Measurements from ENCODE around the gene KRT8.
"Not testable (repeated sequence)": the region's sequence is repeated elsewhere in the genome, so short reads cannot be mapped to it uniquely, and the experiment has no call there.

KRT8 gene

DNA sequence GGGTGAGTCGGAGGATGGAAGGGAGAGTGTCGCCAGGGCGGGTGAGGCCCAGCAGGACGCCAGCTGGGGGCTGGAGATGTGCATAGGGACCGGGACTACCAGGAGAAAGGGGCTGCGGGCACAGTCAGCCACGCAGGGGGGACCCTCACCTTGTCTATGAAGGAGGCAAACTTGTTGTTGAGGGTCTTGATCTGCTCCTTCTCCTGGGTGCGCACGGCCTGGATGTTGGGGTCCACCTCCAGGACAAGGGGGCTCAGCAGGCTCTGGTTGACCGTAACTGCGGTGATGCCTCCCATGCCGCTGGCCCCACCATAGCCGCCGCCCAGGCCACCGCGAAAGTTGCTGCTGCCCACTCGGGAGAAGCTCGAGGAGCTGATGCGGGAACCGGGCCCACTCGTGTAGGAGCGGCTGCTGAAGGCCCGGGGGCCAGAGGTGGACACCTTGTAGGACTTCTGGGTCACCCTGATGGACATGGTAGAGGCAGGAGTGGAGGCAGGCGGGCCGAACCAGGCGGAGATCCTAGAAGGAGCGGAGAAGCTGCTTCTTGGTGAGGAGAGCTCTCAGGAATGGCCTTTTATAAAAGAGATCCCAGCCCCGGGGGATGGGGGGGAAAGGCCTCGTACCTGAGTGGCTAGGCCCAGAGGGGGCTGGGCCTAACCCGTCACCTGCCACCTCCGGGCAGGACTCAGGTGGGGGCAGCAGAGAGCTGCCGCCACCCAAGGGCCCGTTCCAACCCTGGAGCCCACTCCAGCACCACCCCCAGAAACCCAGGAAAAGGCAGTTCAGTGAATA is at the start of gene KRT8:
Gene KRT8 (minus strand): TSS at position 568 of the 792 bp plus-strand sequence. CDS start 95 bp downstream, at position 473.
- not testable (repeated sequence) for DNase-seq

DNA sequence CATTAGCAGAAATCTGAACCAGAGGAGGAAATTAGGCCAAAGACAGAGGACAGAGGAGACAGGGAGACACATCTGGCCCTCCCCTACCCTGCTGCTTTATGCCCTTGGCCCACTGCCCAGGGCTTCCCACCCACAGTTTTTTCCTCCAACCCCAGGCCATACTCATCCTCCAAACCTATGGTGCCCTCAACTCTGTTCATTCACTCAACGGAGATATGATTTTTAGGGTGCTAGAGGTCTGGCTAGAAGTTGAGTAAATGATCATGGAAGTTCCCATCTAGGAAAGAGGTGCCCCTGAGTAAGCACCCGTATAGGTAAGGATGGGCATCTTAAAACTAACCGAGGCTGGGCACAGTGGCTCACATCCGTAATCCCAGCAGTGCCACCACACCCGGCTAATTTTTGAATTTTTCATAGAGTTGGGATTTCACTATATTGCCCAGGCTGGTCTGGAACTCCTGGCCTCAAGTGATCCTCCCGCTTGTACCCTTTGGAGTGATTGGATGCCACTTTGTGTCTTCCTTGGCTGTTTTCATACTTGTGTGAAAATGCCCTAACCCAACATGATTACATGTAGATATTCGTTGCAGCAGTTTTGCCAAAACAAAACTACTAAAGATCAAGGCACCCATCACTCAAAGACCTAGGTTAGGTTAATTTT is 48.4 kb upstream of the KRT8 start:
- DNase-seq = no peak

DNA sequence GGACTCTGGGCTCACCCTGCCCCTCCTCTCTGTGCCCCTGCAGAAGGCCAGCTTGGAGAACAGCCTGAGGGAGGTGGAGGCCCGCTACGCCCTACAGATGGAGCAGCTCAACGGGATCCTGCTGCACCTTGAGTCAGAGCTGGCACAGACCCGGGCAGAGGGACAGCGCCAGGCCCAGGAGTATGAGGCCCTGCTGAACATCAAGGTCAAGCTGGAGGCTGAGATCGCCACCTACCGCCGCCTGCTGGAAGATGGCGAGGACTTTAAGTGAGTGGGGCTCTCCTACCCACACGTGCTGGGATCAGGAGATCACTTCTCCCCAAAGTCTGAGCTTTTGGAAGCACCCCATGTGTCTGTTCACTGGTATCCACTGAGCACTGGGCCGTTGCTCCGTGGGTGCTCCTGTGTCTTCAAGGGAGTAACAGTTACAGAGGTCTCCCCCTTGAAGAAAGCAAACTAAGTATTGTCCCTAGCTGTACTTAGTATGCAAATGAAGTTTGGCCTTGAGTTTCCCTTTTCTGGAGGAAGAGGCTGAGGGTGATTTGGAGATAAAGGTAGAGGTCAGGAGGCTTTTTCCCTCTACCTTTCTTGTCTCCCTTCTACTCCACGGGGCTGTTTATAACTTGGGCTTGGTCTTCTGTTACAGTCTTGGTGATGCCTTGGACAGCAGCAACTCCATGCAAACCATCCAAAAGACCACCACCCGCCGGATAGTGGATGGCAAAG is 47.4 kb upstream of the KRT8 start:
- DNase-seq = no peak

DNA sequence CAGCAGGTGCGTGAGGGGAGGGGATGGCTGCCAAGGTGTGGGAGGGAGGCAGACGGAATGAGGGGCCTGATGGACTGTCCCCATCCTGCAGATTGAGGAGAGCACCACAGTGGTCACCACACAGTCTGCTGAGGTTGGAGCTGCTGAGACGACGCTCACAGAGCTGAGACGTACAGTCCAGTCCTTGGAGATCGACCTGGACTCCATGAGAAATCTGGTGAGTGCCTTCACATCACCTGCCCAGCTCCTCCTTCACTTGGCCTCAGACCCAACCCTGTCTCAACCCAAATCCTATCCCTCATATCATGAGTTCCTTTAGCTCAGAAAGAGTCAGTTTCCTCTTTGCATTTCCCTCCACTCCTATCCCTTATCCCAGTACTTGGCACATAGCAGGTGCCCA is 46.8 kb upstream of the KRT8 start:
- DNase-seq = no peak

DNA sequence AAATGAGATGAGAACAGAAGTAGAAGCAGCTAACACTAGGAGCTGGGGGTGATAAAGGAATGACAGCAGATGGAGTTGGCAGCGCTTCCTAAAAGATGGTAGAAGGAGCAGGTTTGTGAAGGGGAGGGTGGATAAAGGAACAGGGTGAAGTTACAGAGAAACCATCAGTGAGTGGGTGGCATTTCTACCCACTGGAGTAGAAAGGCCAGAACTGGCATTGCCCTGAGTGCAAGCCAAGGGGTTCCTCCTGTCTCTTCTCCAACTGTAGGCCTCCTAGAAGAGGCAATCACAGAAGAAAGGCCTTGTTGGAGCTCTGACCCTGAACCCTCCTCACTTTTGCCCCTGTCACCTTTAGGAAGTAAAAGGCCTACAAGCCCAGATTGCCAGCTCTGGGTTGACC is 46.2 kb upstream of the KRT8 start:
- no peak for DNase-seq

DNA sequence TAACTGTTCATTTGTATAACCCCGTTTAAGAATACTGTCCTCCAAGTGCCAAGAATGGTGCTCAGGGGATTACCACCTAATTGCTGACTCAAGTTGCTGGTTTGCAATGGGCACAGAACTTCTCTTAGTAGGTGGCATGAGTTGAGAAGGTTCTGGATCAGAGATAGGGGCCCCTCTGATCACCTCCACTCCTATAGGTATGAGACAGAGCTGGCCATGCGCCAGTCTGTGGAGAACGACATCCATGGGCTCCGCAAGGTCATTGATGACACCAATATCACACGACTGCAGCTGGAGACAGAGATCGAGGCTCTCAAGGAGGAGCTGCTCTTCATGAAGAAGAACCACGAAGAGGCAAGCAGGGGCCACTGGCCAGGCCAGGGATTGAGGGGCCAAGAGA is 45.7 kb upstream of the KRT8 start:
- no peak for DNase-seq

DNA sequence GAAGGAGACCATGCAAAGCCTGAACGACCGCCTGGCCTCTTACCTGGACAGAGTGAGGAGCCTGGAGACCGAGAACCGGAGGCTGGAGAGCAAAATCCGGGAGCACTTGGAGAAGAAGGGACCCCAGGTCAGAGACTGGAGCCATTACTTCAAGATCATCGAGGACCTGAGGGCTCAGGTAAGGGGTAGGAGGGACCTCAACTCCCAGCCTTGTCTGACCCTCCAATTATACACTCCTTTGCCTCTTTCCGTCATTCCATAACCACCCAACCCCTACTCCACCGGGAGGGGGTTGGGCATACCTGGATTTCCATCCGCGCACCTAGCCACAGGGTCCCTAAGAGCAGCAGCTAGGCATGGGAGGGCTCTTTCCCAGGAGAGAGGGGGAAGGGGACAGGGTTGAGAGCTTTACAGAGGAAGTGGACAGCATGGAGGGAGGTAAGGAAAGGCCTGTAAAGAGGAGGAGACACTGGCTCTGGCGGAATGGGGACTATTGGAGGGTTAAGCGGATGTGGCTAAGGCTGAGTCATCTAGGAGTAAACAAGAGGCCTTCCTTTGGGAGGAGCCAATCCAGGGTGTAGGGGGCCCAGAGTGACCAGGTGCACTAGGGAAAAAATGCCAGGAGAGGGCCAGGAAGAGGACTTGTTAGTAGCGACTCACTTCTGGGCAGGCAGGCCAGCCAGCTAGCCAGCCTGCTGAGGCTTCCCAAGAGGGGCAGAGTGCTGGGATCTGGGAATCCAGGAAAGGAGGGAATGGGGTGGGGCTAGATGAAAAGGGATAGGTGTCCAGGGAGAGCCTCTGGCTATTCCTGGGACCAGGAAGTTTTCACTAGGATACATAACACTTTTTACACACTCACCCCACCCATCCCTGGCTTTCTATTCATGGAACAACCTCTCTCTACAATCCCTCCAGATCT is 44.8 kb upstream of the KRT8 start:
- no peak for DNase-seq

DNA sequence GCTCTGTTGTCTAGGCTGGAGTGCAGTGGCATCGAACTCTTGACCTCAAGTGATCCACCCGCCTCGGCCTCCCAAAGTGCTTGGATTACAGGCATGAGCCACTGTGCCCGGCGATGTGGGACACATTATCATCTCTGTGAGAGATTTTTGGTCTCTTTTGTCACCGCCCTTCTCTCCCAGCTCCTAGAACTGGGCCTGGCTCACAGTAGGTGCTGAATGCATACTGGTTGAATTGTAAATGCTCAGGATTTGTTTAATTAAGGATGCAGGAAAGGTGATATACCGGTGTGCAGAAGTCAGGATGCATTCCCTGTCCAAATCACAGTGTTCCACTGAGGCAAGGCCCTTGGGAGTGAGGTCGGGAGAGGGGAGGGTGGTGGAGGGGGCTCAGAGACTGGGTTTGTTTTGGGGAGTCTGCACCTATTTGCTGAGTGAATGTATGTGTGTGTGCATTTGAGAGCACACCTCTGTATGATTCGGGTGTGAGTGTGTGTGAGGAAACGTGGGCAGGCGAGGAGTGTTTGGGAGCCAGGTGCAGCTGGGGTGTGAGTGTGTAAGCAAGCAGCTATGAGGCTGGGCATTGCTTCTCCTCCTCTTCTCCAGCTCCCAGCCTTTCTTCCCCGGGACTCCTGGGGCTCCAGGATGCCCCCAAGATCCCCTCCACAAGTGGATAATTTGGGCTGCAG is 43.0 kb upstream of the KRT8 start:
- no peak for DNase-seq

DNA sequence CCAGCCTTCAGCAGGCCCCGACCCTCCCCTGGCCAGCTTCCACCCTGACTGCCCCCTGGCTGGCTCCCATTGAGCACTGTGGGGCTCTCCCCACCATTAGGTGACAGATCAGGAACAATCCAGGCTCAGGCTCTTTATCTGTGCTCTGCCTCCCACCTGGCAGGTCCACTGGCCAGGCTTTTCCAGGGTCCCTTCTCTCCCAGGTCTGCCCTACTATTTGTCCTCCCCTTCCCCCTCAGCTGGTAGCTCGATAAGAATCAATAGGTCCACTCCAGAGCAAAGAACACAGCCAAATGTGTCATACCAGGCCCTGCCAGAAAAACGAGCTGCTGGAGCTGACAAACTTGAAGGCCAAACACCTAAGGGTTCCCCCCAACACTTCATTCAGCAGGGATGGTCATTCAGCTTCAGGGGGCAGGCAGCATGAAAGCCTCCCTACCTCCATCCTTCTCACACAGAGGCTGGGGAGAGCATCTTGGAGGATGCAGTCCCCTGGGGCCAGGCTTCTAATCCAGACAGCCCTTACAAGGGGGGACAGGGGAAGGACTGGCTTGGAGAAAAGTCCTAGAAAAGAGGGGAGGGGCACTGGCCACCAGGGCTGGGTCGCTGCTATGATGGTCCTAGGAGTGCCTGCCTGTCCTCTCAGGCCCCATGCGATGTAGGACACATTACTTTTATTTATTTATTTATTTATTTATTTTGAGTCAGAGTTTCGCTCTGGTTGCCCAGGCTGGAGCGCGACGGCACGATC is 42.1 kb upstream of the KRT8 start:
- no peak for DNase-seq

DNA sequence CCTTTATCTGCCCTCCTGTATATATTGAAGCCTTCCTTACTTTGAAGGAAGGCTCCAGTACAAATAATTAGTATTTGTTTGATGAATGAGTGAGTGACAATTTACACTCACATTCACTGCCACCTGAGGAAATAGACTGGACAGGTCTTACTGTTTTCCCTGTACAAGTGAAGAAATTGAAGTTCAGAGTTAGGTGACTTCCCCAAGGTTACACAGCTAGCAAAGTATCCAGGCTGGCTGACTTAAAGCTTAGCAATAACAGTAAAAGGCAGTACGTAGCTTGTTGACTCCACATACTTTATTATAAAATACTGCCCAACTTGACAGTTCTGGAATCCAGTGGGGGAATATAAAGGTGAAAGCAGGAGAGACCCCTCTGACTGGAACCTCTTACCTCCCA is 41.5 kb upstream of the KRT8 start:
- DNase-seq = no peak

DNA sequence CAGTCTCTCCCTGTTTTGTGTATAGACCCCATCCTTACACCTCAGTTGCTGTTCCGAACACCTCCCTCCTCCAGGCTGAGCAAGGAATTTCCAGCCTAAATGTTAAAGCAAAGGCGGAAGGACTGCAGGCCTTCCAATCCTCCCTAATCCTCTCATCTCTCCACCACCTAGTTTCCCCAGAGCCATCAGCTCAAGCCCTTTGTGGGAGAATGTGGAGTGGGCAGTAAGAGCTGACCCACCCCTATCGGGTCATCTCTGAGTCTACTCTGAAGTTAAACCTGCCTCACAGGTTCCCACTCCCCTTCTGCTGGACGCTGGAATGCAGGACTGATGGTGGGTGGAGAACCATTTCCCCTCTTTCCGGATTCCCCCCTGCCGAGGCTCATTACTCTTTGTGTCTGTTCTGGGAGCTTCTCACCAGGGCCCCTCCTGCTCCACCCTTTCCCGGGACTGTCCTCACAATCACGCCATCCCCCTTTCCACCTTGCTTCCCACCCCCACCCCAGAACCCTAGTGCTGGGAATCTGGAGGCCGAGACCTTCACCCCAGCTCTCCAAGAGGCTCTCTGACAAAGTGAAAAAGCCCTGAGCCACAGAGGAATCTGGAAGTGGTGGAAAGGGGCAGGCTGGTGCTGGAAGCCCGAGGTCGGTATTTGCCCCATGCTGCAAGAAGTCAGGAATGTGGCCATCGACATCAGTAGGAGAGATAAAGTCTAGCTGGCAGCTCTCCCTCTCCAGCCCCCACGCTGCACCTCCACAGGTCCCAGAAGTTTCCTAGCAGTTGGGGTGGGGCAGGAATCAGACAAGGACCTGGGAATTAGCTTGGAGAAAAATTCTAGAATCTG is 40.7 kb upstream of the KRT8 start:
- DNase-seq = no peak

DNA sequence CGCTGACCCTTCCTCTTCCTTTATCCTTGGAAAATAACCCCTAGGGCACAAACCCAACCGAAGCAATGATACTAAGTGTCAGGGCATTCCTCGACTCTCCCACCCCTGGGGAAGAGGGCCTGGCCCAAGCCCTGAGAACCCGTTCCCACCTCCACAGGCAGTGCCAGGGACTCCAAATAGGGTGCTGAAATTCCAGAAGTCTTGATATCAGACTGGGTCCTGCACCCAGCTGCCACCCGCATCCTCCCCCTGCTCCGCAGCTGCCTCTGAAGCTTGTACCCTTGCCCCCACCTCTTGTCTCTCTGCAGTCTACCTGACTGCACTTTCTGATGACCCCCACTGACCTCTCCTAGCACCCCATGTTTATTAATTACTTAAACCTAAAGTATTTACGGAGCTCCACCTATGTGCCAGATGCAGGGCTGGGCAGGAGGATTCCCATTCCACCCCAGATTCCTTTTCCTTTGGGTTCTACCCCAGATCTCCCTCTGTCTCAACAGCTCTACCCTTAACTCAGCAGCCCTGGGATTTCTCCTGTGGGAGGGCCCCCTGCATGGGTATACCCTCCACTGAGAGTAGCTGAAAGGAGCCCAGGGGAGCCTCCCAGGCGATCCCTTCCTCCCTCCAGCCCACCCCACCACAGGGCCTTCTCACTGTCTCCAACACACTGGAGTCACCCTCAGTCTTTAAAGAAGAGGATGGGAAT is 40.0 kb upstream of the KRT8 start:
- DNase-seq = no peak

DNA sequence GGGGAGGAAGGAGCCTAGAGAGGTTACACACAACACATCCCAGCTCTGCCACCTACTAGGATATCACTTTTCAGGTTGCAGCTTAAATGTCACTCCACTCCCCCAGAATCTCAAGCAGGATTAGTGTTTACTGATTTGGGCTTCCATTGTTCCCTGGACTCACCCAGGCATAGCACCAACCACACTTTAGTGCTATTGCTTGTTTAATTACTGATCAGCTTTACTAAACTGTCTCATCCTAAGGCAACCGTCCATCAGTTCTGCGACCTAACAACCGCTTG is 38.0 kb upstream of the KRT8 start:
- DNase-seq = no peak

DNA sequence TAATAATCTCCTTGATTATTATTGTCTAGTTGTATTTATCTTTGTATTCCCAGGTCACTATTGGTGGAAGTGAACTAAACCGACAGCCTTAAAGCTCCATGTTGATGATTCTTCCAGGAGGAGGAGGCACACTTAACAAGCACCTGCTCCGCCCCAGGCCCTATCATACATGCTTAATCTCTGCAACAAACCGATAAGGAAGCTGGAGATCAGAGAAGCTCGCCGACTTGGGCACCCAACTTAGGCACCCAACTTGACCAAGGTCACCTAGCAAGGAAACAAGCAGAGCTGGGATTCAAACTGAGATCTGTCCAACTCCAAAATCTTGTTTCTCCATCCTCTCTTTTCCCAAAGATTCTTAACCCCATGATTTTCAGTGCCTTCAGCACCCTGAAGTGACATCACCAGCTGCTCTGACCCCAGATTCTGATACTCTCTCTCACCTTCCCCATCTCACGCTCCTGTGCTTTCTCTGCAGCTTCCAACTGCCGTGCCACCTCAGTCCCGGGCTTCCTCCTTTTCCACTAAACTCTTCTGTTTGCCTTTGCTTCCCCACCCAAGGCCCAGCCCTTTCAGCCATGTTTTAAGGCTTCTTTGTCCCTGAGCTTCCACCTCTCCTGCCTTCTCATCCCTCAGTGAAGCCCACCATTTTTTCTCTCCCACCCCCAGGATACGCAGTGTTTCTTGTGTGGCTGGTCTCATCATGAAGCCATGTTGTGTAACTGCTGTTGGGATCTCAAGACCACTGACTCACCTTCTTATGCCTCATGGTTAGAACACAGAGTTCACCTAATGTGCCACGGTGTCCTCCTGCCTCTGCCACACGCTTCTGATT is 37.4 kb upstream of the KRT8 start:
- DNase-seq = no peak

DNA sequence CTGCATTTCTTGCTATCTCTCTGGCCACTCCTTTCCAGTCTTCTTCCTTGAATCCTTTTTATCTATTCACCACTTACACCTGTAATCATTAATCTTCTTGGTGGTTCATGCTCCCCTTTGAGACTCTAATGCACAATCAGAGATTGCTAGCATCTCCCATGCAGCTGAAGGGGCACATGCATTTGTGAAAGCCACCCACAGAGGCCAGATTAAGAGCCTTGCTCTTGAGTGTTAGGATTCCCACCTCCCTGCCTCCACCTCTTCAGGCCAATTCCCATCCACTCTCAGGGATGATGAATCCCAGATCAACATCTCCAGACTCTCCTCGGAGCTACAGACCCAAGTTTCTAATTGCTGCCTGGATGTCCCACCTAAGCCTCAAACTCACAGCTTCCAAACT is 24.7 kb upstream of the KRT8 start:
- DNase-seq = no peak

DNA sequence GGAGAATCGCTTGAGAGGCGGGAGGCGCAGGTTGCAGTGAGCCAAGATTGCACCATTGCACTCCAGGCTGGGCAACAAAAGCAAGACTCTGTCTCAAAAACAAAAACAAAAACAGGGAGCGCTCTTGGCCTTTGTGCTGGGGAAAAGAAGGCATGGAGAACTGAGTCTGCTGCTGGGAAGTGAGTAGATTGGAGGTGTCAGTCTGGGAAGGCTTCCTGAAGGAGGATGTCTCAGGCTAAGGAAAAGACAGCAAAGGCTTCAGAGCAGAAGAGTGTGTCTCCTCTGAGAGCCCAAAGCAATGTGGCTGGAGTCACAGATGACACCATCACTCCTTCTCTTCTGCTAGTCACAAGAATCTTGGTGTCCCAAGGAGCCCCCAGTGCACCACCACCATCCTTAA is 23.1 kb upstream of the KRT8 start:
- DNase-seq = no peak

DNA sequence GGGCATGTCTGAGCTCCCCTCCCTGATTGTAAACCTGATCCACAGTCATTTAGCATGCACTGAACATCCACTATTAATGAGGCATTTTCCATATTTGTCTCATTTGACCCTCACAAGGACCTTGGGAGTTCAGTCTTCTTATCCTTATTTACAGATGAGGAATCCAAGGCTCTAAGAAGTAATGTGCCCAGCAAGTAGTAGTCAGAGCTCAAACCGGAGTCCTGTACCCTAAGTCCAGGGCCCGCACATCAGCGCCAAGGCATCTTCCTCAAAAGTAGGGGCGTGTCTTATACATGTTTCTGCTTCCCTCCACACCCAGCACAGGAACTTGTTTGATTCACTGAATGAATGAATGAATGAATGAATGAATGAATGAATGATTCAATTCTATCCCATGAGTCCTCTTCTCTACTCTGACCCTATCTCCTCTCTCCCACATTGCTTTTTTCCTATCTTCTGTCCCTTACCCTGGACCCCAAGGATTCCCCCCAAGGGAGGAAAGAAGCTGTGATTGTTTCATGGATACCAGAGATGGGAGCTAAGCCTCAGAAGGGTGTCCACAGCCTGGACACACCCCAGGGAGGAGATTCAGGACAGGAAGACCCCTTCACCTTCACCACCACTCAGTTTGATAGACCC is 21.8 kb upstream of the KRT8 start:
- DNase-seq = no peak

DNA sequence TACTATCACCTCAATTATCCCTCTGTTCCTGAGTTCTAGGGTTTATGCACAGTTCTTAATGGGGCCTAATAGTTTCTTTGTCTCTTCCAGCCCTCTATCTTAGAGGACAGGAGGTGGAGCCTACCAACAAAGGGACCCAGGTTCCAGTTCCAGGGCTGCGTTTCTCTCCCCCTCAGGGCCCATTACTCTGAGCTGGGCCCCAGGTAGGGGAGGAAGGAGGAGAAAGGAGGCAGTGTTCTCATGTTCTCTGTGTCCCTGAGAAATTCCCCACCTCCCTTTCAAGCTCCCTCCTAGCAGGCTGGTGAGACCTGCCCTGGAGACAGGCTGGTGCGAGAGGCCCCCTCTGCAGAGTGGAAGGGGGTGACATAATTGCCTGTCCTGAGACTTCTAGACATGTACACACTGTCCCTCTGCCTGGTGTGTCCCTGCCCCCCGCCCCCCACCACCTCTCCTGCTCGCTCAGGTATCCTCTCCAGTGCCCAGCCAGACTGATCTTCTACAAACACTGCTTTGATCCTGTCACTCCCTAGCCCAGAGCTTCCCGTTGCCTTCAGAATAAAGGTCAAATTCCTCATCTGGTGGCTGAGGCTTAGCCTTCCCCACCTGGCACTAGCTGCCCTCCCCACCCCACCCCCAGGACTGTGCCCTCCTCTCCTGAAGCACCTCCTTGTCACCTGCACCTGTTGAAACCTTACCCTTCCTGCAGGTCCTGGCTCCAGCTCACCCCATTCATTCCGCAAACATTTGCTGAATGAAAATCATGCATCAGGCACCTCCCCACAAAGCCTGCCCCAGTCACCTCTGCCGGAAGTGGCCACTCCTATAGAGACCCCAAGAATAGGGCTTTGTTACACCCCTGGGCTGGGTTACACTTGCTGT is 21.1 kb upstream of the KRT8 start:
- no peak for DNase-seq

Measured in activated CD8-positive, alpha-beta memory T cell treated with anti-CD3 and anti-CD28 coated beads, Interleukin-2, amount 50 U/mL, for 48 hours (primary cell).